K562 (cell line): Measurements from ENCODE around the gene RPP38. TPM values are rescaled to one million over a fixed set of nuclear protein-coding genes. Genes with fewer than 3 reads are reported as not detected.

Source experiments
- CBFA2T3 ChIP-seq: fragments of 450-650 bp; IDR thresholded peaks from 2 replicates; pipeline ENCODE4 v1.6.1; 2017
- CSDE1 ChIP-seq, 2 experiments: fragments of 450-650 bp; IDR thresholded peaks; 2 replicates each; pipeline ENCODE4 v1.6.1; 2016; ENCODE audit warnings: mild to moderate bottlenecking in 1 of 2
- CXXC5 ChIP-seq: fragments of 250-450 bp; sonication (Bioruptor Pico); IDR thresholded peaks from 2 replicates; pipeline ENCODE4 v1.8.0; 2022; ENCODE audit warnings: inconsistent platforms, mild to moderate bottlenecking, moderate library complexity
- DPF2 ChIP-seq: fragments of 450-650 bp; IDR thresholded peaks from 2 replicates; pipeline ENCODE4 v1.6.1; 2016
- HIVEP1 ChIP-seq: fragments of 250-450 bp; sonication (Bioruptor Pico); IDR thresholded peaks from 2 replicates; pipeline ENCODE4 v1.4.0; 2020; ENCODE audit warnings: mild to moderate bottlenecking
- MTA1 ChIP-seq: fragments of 450-650 bp; IDR thresholded peaks from 2 replicates; pipeline ENCODE4 v1.6.1; 2017; ENCODE audit warnings: borderline replicate concordance
- POLR2AphosphoS5 ChIP-seq: IDR thresholded peaks from 2 replicates; pipeline ENCODE4 v1.6.1; 2011; ENCODE audit warnings: mild to moderate bottlenecking, low read depth, low read length, moderate library complexity; ENCODE audit not compliant: control insufficient read depth, insufficient read depth
- SAFB ChIP-seq: fragments of 200-400 bp; formaldehyde crosslinking; IDR thresholded peaks from 2 replicates; pipeline ENCODE4 v1.6.1; 2017; ENCODE audit warnings: low read depth, low read length, borderline replicate concordance
- SOX6 ChIP-seq: fragments of 450-650 bp; IDR thresholded peaks from 2 replicates; pipeline ENCODE4 v1.6.1; 2014; ENCODE audit warnings: mild to moderate bottlenecking
- THRAP3 ChIP-seq: fragments of 450-650 bp; IDR thresholded peaks from 2 replicates; pipeline ENCODE4 v1.6.1; 2016; ENCODE audit warnings: mild to moderate bottlenecking, inconsistent platforms, borderline replicate concordance
- YY1 ChIP-seq, 3 experiments: IDR thresholded peaks; 2 replicates each; pipeline ENCODE4 v1.6.1; 2011; ENCODE audit warnings: low read length in 2 of 3, mild to moderate bottlenecking in 2 of 3, moderate library complexity in 2 of 3, borderline replicate concordance in 1 of 3, control low read depth in 1 of 3, low read depth in 1 of 3; ENCODE audit not compliant: insufficient read depth in 3 of 3, insufficient replicate concordance in 2 of 3, control insufficient read depth in 1 of 3, insufficient read length in 1 of 3; ENCODE audit errors: extremely low read depth in 1 of 3
- ZNF232 ChIP-seq: sonication (generic); formaldehyde crosslinking; IDR thresholded peaks from 2 replicates; pipeline ENCODE4 v1.8.0; 2022; ENCODE audit warnings: mild to moderate bottlenecking, missing genetic modification reagents
- ZNF274 ChIP-seq: IDR thresholded peaks from 2 replicates; pipeline ENCODE4 v1.6.1; 2011; ENCODE audit warnings: low read depth, mild to moderate bottlenecking, low read length, moderate library complexity, borderline replicate concordance
- ZNF3 ChIP-seq: fragments of 250-450 bp; sonication (Bioruptor Pico); IDR thresholded peaks from 2 replicates; pipeline ENCODE4 v1.5.0; 2021; ENCODE audit warnings: mild to moderate bottlenecking, moderate library complexity
- ZNF79 ChIP-seq: fragments of 250-450 bp; sonication (Bioruptor Pico); IDR thresholded peaks from 2 replicates; pipeline ENCODE4 v1.4.0; 2020; ENCODE audit warnings: low read depth, mild to moderate bottlenecking, moderate library complexity
- polyA plus RNA-seq, 8 experiments: library from polyadenylated mRNA; depleted of rRNA in 4 of 8; stranded (reverse) in 5 of 8; unstranded in 3 of 8; fragments of >200 nt; fragmentation: Nextera tagmentation in 2 of 8; fragmentation: Illumina TruSeq in 1 of 8; extraction: Ambion mirVana in 2 of 8; extraction: Trizol in 1 of 8; gene quantifications; 2 replicates each; pipeline versions ENCODE4 v1.2.1 to v1.2.3, GENCODE V29; 2011 to 2014; ENCODE audit warnings: inconsistent platforms in 1 of 8, missing spikeins in 1 of 8
- total RNA-seq, 7 experiments: library from RNA; depleted of rRNA in 6 of 7; stranded (reverse); fragments of >200 nt in 6 of 7; fragmentation: Illumina TruSeq in 2 of 7; extraction: Trizol in 2 of 7; gene quantifications; 2 replicates each; pipeline versions ENCODE4 v1.2.1 to v1.2.3, GENCODE V29; 2011 to 2021; ENCODE audit warnings: low replicate concordance in 1 of 7
- TF ChIP-seq, protein P1 (sequence below): fragments of 450-650 bp; IDR thresholded peaks from 2 replicates; pipeline ENCODE4 v1.6.1; 2016; ENCODE audit warnings: borderline replicate concordance
- TF ChIP-seq, protein P2 (sequence below): sonication (generic); formaldehyde crosslinking; IDR thresholded peaks from 2 replicates; pipeline ENCODE4 v1.4.0; 2020; ENCODE audit warnings: mild to moderate bottlenecking, missing genetic modification reagents
- TF ChIP-seq, protein P3 (sequence below): sonication (generic); formaldehyde crosslinking; IDR thresholded peaks from 2 replicates; pipeline ENCODE4 v1.8.1; 2023; ENCODE audit warnings: mild to moderate bottlenecking, missing genetic modification reagents
- TF ChIP-seq, protein P4 (sequence below): sonication (generic); formaldehyde crosslinking; IDR thresholded peaks from 2 replicates; pipeline ENCODE4 v1.8.0; 2022; ENCODE audit warnings: mild to moderate bottlenecking, missing genetic modification reagents

Gene RPP38
- total and polyA plus RNA-seq, 9 of the 15 experiments (the other 6 are each of a cell fraction or from before 2014, with no cell fraction given), result 26.3 to 58.6 (median 33.8) TPM

DNA sequence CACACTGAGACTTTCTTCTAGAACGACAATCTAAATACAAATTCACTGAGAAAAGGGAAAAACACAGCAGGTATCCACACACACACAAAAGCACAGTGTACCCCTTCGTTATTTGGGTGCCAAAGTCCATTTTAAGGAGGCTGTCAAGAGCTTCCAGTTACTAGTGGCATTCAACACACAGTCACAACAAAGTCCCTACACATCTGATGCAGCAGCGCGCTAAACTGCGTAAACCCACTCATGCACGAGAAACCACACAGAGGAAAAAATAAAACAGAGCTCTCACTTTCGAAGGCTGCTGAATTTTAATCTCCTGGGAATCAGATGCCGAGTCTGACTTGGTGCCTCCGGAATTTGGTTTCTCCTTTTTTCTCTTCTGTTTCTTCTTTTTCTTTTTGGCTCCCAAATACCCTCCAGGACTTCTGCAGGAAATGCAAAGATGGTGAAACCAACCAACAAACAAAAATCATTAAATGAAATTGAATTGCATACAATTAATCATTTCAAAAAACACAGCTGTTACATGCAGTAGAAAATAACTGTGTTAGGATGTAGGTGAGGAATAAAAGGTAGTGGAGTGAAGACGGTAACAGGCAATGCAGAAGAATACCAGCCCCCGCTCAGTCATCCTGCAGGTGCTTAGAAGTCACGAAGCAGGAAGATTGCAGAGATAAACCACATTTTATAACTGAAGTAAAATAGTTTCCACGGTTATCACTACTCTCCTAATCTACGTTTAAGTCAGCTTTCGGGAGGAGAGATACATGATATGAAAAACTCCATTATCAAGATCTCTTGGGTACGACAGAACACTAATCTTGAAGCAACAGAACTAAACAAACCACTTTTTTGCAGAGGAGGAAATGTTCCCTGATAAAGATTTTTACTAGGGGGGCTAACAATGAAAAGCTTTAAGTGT, 44.2 kb downstream of the RPP38 start (continued):
- TF ChIP-seq, protein P1, sequence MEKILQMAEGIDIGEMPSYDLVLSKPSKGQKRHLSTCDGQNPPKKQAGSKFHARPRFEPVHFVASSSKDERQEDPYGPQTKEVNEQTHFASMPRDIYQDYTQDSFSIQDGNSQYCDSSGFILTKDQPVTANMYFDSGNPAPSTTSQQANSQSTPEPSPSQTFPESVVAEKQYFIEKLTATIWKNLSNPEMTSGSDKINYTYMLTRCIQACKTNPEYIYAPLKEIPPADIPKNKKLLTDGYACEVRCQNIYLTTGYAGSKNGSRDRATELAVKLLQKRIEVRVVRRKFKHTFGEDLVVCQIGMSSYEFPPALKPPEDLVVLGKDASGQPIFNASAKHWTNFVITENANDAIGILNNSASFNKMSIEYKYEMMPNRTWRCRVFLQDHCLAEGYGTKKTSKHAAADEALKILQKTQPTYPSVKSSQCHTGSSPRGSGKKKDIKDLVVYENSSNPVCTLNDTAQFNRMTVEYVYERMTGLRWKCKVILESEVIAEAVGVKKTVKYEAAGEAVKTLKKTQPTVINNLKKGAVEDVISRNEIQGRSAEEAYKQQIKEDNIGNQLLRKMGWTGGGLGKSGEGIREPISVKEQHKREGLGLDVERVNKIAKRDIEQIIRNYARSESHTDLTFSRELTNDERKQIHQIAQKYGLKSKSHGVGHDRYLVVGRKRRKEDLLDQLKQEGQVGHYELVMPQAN, result no peak
- TF ChIP-seq CSDE1 (IDR thresholded peaks at IDR 0.05), result no peak
- no peak for TF ChIP-seq THRAP3
- 0 out of 2 replicates have a peak, but pooled peaks have one; percentile 32 for TF ChIP-seq DPF2
- TF ChIP-seq, protein P2, sequence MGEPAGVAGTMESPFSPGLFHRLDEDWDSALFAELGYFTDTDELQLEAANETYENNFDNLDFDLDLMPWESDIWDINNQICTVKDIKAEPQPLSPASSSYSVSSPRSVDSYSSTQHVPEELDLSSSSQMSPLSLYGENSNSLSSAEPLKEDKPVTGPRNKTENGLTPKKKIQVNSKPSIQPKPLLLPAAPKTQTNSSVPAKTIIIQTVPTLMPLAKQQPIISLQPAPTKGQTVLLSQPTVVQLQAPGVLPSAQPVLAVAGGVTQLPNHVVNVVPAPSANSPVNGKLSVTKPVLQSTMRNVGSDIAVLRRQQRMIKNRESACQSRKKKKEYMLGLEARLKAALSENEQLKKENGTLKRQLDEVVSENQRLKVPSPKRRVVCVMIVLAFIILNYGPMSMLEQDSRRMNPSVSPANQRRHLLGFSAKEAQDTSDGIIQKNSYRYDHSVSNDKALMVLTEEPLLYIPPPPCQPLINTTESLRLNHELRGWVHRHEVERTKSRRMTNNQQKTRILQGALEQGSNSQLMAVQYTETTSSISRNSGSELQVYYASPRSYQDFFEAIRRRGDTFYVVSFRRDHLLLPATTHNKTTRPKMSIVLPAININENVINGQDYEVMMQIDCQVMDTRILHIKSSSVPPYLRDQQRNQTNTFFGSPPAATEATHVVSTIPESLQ (CRISPR knock-in tag), result no peak
- TF ChIP-seq POLR2AphosphoS5, result no peak
- TF ChIP-seq, protein P3, sequence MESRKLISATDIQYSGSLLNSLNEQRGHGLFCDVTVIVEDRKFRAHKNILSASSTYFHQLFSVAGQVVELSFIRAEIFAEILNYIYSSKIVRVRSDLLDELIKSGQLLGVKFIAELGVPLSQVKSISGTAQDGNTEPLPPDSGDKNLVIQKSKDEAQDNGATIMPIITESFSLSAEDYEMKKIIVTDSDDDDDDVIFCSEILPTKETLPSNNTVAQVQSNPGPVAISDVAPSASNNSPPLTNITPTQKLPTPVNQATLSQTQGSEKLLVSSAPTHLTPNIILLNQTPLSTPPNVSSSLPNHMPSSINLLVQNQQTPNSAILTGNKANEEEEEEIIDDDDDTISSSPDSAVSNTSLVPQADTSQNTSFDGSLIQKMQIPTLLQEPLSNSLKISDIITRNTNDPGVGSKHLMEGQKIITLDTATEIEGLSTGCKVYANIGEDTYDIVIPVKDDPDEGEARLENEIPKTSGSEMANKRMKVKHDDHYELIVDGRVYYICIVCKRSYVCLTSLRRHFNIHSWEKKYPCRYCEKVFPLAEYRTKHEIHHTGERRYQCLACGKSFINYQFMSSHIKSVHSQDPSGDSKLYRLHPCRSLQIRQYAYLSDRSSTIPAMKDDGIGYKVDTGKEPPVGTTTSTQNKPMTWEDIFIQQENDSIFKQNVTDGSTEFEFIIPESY (CRISPR knock-in tag), result 0 out of 2 replicates have a peak, but pooled peaks have one; percentile 30
- 0 out of 2 replicates have a peak, but pooled peaks have one; percentile 35 for TF ChIP-seq CXXC5
- TF ChIP-seq SAFB, result no peak
- 0 out of 2 replicates have a peak, but pooled peaks have one; percentile 34 for TF ChIP-seq SOX6
- TF ChIP-seq ZNF79 (CRISPR knock-in tag), result no peak
- no peak for TF ChIP-seq YY1 (IDR thresholded peaks at IDR 0.05; ENCODE audit: borderline replicate concordance in 1 of 3, control insufficient read depth in 1 of 3, extremely low read depth in 1 of 3, insufficient read depth in 3 of 3, insufficient read length in 1 of 3, insufficient replicate concordance in 2 of 3, low read depth in 1 of 3, low read length in 2 of 3)
- TF ChIP-seq HIVEP1 (CRISPR knock-in tag), result no peak
- TF ChIP-seq ZNF274, result no peak
- no peak for TF ChIP-seq ZNF3 (CRISPR knock-in tag)
- peak; percentile 22; the same call in 1 of the 2 replicates for TF ChIP-seq CBFA2T3
- TF ChIP-seq ZNF232 (CRISPR knock-in tag), result no peak
- TF ChIP-seq MTA1, result peak; percentile 13; the same call in 1 of the 2 replicates
- TF ChIP-seq, protein P4, sequence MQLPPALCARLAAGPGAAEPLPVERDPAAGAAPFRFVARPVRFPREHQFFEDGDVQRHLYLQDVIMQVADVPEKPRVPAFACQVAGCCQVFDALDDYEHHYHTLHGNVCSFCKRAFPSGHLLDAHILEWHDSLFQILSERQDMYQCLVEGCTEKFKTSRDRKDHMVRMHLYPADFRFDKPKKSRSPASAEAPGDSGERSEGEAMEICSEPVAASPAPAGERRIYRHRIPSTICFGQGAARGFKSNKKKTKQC, result no peak
